H9 (cell line): Measurements from ENCODE around the gene CD164L2. TPM values are rescaled to one million over a fixed set of nuclear protein-coding genes. Genes with fewer than 3 reads are reported as not detected.
A peak's percentile ranks its signal among the peaks of the same experiment; 100 is the strongest.

Experiments used
- DNase-seq: peaks from one replicate; pipeline ENCODE4 v3.0.0-alpha.2; 2017
- H2AFZ ChIP-seq: one replicate; pipeline ENCODE4 v1.6.1; 2013; ENCODE audit warnings: mild to moderate bottlenecking, low read length, control low read depth, moderate library complexity
- H2AK5ac ChIP-seq: 2 replicates; pipeline ENCODE4 v1.6.1; 2013; ENCODE audit warnings: low read length, control low read depth, mixed read lengths; ENCODE audit not compliant: insufficient read length
- H2BK120ac ChIP-seq: one replicate; pipeline ENCODE4 v1.6.1; 2013; ENCODE audit warnings: low read depth, mild to moderate bottlenecking, low read length, control low read depth, inconsistent platforms; ENCODE audit not compliant: poor library complexity, severe bottlenecking
- H2BK12ac ChIP-seq: 2 replicates; pipeline ENCODE4 v1.6.1; 2013; ENCODE audit warnings: low read length, control low read depth, mixed read lengths, low read depth; ENCODE audit not compliant: insufficient read length
- H2BK15ac ChIP-seq: 2 replicates; pipeline ENCODE4 v1.6.1; 2013; ENCODE audit warnings: low read depth, low read length, control low read depth
- H2BK20ac ChIP-seq: one replicate; pipeline ENCODE4 v1.6.1; 2013; ENCODE audit warnings: low read depth, mild to moderate bottlenecking, low read length, control low read depth, inconsistent platforms; ENCODE audit not compliant: poor library complexity, severe bottlenecking
- H2BK5ac ChIP-seq: 2 replicates; pipeline ENCODE4 v1.6.1; 2013; ENCODE audit warnings: low read length, control low read depth, mixed read lengths; ENCODE audit not compliant: insufficient read length
- H3K14ac ChIP-seq: 2 replicates; pipeline ENCODE4 v1.6.1; 2013; ENCODE audit warnings: low read length, control low read depth; ENCODE audit not compliant: insufficient read depth
- H3K18ac ChIP-seq: 2 replicates; pipeline ENCODE4 v1.6.1; 2013; ENCODE audit warnings: low read depth, mild to moderate bottlenecking, mixed read lengths, low read length, control low read depth; ENCODE audit not compliant: insufficient read length
- H3K23ac ChIP-seq: 2 replicates; pipeline ENCODE4 v1.6.1; 2013; ENCODE audit warnings: low read length, control low read depth, mixed read lengths, low read depth; ENCODE audit not compliant: insufficient read length
- H3K23me2 ChIP-seq: 2 replicates; pipeline ENCODE4 v1.6.1; 2013; ENCODE audit warnings: low read depth, mild to moderate bottlenecking, mixed read lengths, low read length, control low read depth; ENCODE audit not compliant: insufficient read length, poor library complexity, severe bottlenecking
- H3K27ac ChIP-seq: 2 replicates; pipeline ENCODE4 v1.5.1; 2013; ENCODE audit warnings: low read length, control low read depth, mixed read lengths, low read depth; ENCODE audit not compliant: insufficient read length
- H3K27me3 ChIP-seq: 2 replicates; pipeline ENCODE4 v1.6.1; 2013; ENCODE audit warnings: low read length, control low read depth, inconsistent platforms; ENCODE audit not compliant: insufficient read depth
- H3K4ac ChIP-seq: 2 replicates; pipeline ENCODE4 v1.6.1; 2013; ENCODE audit warnings: low read depth, mild to moderate bottlenecking, control low read depth, inconsistent platforms, low read length, moderate library complexity
- H3K4me1 ChIP-seq: 2 replicates; pipeline ENCODE4 v1.6.1; 2013; ENCODE audit warnings: low read length, control low read depth, inconsistent platforms; ENCODE audit not compliant: insufficient read depth
- H3K4me2 ChIP-seq: 2 replicates; pipeline ENCODE4 v1.6.1; 2013; ENCODE audit warnings: low read length, control low read depth, mixed read lengths; ENCODE audit not compliant: insufficient read length, insufficient read depth
- H3K56ac ChIP-seq: 2 replicates; pipeline ENCODE4 v1.6.1; 2013; ENCODE audit warnings: low read depth, mild to moderate bottlenecking, mixed read lengths, low read length, control low read depth; ENCODE audit not compliant: insufficient read length
- H3K79me1 ChIP-seq: 2 replicates; pipeline ENCODE4 v1.6.1; 2013; ENCODE audit warnings: low read depth, mild to moderate bottlenecking, moderate library complexity, low read length, control low read depth, inconsistent platforms; ENCODE audit not compliant: insufficient read depth, poor library complexity, severe bottlenecking
- H3K79me2 ChIP-seq: 2 replicates; pipeline ENCODE4 v1.6.1; 2013; ENCODE audit warnings: low read length, control low read depth, inconsistent platforms; ENCODE audit not compliant: insufficient read depth
- H3K9ac ChIP-seq: 2 replicates; pipeline ENCODE4 v1.6.1; 2013; ENCODE audit warnings: low read length, control low read depth, mixed read lengths; ENCODE audit not compliant: insufficient read length; ENCODE audit errors: extremely low read depth
- H3K9me3 ChIP-seq: one replicate; pipeline ENCODE4 v1.6.1; 2013; ENCODE audit warnings: low read depth, low read length, inconsistent platforms; ENCODE audit not compliant: control insufficient read depth
- H3T11ph ChIP-seq: one replicate; pipeline ENCODE4 v1.6.1; 2013; ENCODE audit warnings: mild to moderate bottlenecking, low read length, control low read depth, inconsistent platforms
- H4K20me1 ChIP-seq: one replicate; pipeline ENCODE4 v1.6.1; 2013; ENCODE audit not compliant: control insufficient read depth, insufficient read length, insufficient read depth
- H4K5ac ChIP-seq: 2 replicates; pipeline ENCODE4 v1.6.1; 2013; ENCODE audit warnings: low read depth, mild to moderate bottlenecking, mixed read lengths, low read length, control low read depth; ENCODE audit not compliant: insufficient read length
- H4K8ac ChIP-seq: replicated peaks from 2 replicates; pipeline ENCODE4 v1.6.1; 2013; ENCODE audit warnings: low read length, control low read depth, mixed read lengths, low read depth; ENCODE audit not compliant: insufficient read length
- H4K91ac ChIP-seq: 2 replicates; pipeline ENCODE4 v1.6.1; 2013; ENCODE audit warnings: low read depth, mild to moderate bottlenecking, moderate library complexity, mixed read lengths, low read length, control low read depth; ENCODE audit not compliant: insufficient read length
- H3K27ac Mint-ChIP-seq, 3 experiments: 2 replicates in 2 of 3; 3 replicates in 1 of 3; pipeline ENCODE4 v1.8.0; 2020 to 2021; ENCODE audit warnings: mixed read lengths in 3 of 3, mild to moderate bottlenecking in 1 of 3, moderate library complexity in 1 of 3
- H3K27me3 Mint-ChIP-seq: 2 replicates; pipeline ENCODE4 v1.8.0; 2021; ENCODE audit warnings: low read depth, mild to moderate bottlenecking, moderate library complexity, mixed read lengths
- H3K36me3 Mint-ChIP-seq, 3 experiments: 2 replicates in 2 of 3; 3 replicates in 1 of 3; pipeline ENCODE4 v1.8.0; 2020 to 2021; ENCODE audit warnings: low read depth in 3 of 3, mixed read lengths in 3 of 3; ENCODE audit not compliant: insufficient read depth in 1 of 3
- H3K4me1 Mint-ChIP-seq, 2 experiments: 2 replicates each; pipeline ENCODE4 v1.8.0; 2020; ENCODE audit warnings: mixed read lengths in 2 of 2
- H3K4me3 Mint-ChIP-seq, 2 experiments: 2 replicates in 1 of 2; 3 replicates in 1 of 2; pipeline ENCODE4 v1.8.0; 2020 to 2021; ENCODE audit warnings: mild to moderate bottlenecking in 2 of 2, mixed read lengths in 2 of 2, moderate library complexity in 1 of 2
- H3K9me3 Mint-ChIP-seq, 2 experiments: 2 replicates in 1 of 2; 3 replicates in 1 of 2; pipeline ENCODE4 v1.8.0; 2020; ENCODE audit warnings: mild to moderate bottlenecking in 2 of 2, mixed read lengths in 2 of 2, moderate library complexity in 1 of 2
- CTCF ChIP-seq: fragments of 200-600 bp; sonication (generic); conservative IDR thresholded peaks from 3 replicates; pipeline ENCODE4 v1.8.0; 2021; ENCODE audit warnings: antibody characterized with exemption, mild to moderate bottlenecking
- WGBS: extraction: QIAGEN DNeasy Blood & Tissue Kit; methylation state at CpG from one replicate; pipeline ENCODE4 v1.1.7; 2013; ENCODE audit warnings: missing lambda C conversion rate, low lambda C conversion rate, mixed read lengths; ENCODE audit not compliant: insufficient read length; ENCODE audit errors: extremely low coverage; 5-methylcytosine and 5-hydroxymethylcytosine counted together
- total RNA-seq: library from RNA; stranded (reverse); gene quantifications from 2 replicates; pipeline ENCODE4 v1.2.1, GENCODE V29; 2021

CD164L2 gene
- total RNA-seq, 1 experiment from 2014 or later: 1.2 TPM

GRCh38 chr1:27374362-27375086 lies 8.6 kb downstream of the CD164L2 start, which contains the start of gene FCN3:
TSS of gene FCN3 (minus strand) at chr1:27374824. CDS start at chr1:27374818, 6 bp downstream.
- Histone ChIP-seq H4K91ac (no peak within 1 kb of the TSS), H3K9me3 (no peaks in the 10 kb centered on the region), H2AK5ac (no peak within 1 kb of the TSS), H3K9ac (no peak within 1 kb of the TSS), H3T11ph (no peak within 1 kb of the TSS), H3K27me3 (no peaks in the 10 kb centered on the region), H3K23ac (no peak within 1 kb of the TSS), H3K79me1 (no peaks in the 10 kb centered on the region), H2BK12ac (no peak within 1 kb of the TSS), H3K56ac (no peak within 1 kb of the TSS), H4K5ac (peak within 1 kb of the TSS; percentile 75), H2BK20ac (no peak within 1 kb of the TSS), H2BK15ac (no peak within 1 kb of the TSS), H3K4ac (no peak within 1 kb of the TSS), H3K79me2 (no peaks in the 10 kb centered on the region), H3K14ac (peak within 1 kb of the TSS; percentile 60), H3K18ac (no peak within 1 kb of the TSS), H2BK120ac (no peak within 1 kb of the TSS), H4K8ac (no peak within 1 kb of the TSS), H2AFZ (no peak within 1 kb of the TSS), H3K23me2 (no peaks in the 10 kb centered on the region), H3K4me1 (no peaks in the 10 kb centered on the region; the same call in 1 of the 2 replicates), H2BK5ac (no peak within 1 kb of the TSS), H4K20me1 (no peaks in the 10 kb centered on the region), H3K27ac (no peak within 1 kb of the TSS), H3K4me2 (no peak within 1 kb of the TSS)
- Mint-ChIP-seq H3K36me3 (no peaks in the 10 kb centered on the region), H3K4me3 (no peak within 1 kb of the TSS), H3K4me1 (peaks cover 4 to 19% of the 10 kb centered on the region in 2 experiments), H3K9me3 (no peaks in the 10 kb centered on the region), H3K27ac (no peak within 1 kb of the TSS; a peak in 1 of 7 replicates), H3K27me3 (peaks cover 1% of the 10 kb centered on the region)
- no peak for TF ChIP-seq CTCF
- no peak for DNase-seq
- no CpG with 5 or more reads among the region's 4 CpGs for WGBS
